Psoas muscle (tissue), 8 donors: ENCODE data around the gene WDR49. TPM values are rescaled to one million over a fixed set of nuclear protein-coding genes. Genes with fewer than 3 reads are reported as not detected.

Experiments used
- ATAC-seq, 4 donors: fragments of 200-7000 bp; cut with Tn5 transposase; one replicate each; pipeline ENCODE4 v1.9.1; 2020; ENCODE audit warnings: moderate library complexity in 3 of 4, mild to moderate bottlenecking in 2 of 4
- DNase-seq, 2 donors: peaks; one replicate each; pipeline ENCODE4 v3.0.0-alpha.2; 2020
- H3K27ac ChIP-seq: fragments of 200-600 bp; one replicate; pipeline ENCODE4 v1.8.0; 2022
- H3K27me3 ChIP-seq, 3 donors: fragments of 200-600 bp in 1 of 3; one replicate each; pipeline versions ENCODE4 v1.6.1 to v1.8.0; 2013 to 2022; ENCODE audit warnings: low read length in 2 of 3, mild to moderate bottlenecking in 2 of 3, moderate library complexity in 1 of 3; ENCODE audit not compliant: insufficient read depth in 3 of 3
- H3K36me3 ChIP-seq, 2 donors: fragments of 200-600 bp in 1 of 2; one replicate each; pipeline versions ENCODE4 v1.6.1 to v1.8.0; 2013 to 2022; ENCODE audit warnings: low read depth in 1 of 2, mild to moderate bottlenecking in 1 of 2, moderate library complexity in 1 of 2; ENCODE audit not compliant: insufficient read depth in 1 of 2
- H3K4me1 ChIP-seq: fragments of 200-600 bp; one replicate; pipeline ENCODE4 v1.8.0; 2022
- H3K4me3 ChIP-seq: fragments of 200-600 bp; one replicate; pipeline ENCODE4 v1.8.0; 2022; ENCODE audit warnings: mild to moderate bottlenecking
- H3K9me3 ChIP-seq: fragments of 200-600 bp; one replicate; pipeline ENCODE4 v1.8.0; 2022
- CTCF ChIP-seq: fragments of 200-600 bp; IDR thresholded peaks from one replicate; pipeline ENCODE4 v1.8.0; 2022; ENCODE audit warnings: antibody characterized with exemption
- WGBS, 3 donors: extraction: QIAGEN DNeasy Blood & Tissue Kit; methylation state at CpG; one replicate each; pipeline versions ENCODE4 v1.1.6 to v1.1.7; 2013; 5-methylcytosine and 5-hydroxymethylcytosine counted together
- intact Hi-C, 2 donors: fragments of 100-400 bp; cut with DNase I; formaldehyde crosslinking; loops; one replicate each; pipeline versions ENCODE4 v1.11.0 to v1.14.2; 2022
- polyA plus RNA-seq, 3 donors: library from polyadenylated mRNA; stranded (reverse); fragments of 200-250 nt; gene quantifications; one replicate each; pipeline ENCODE4 v1.2.3, GENCODE V29; 2013
- total RNA-seq, 4 donors: library from RNA; stranded (reverse); fragmentation: NEBNext Ultra II Directional in 2 of 4; extraction: Animal tissue kit (Norgen Biotek cat#: 25700) in 2 of 4; gene quantifications; one replicate each; pipeline versions ENCODE4 v1.2.1 to v1.2.4, GENCODE V29; 2021 to 2023
- donor health status: healthy with polysubstance abuse.
- donor health status: DM: no; HTN: no; CAD: no; lungs with moderate emphysema.
- donor health status: Bipolar disorder and iron deficiency.
- donor health status: healthy.
- donor health status: DM: yes; HTN: yes; CAD: no.
- donor health status: DM: no; HTN: no; CAD: no.
- donor health status: DM: no; HTN: no; CAD: no.
- donor health status: DM: yes; HTN: yes; CAD: no.

WDR49 gene
- total and polyA plus RNA-seq, 7 donors, result 0.03 to 4.4 (median 0.61) TPM; not detected in 3

- no peak for DNase-seq
- ATAC-seq, result no peak
- Histone ChIP-seq H3K36me3 (no peaks in the 10 kb centered on the region), H3K27me3 (no peaks in the 10 kb centered on the region), H3K4me1 (no peaks in the 10 kb centered on the region), H3K27ac (no peak overlapping the region), H3K9me3 (no peaks in the 10 kb centered on the region), H3K4me3 (no peak overlapping the region)
- intact Hi-C loops, result no loop called here
- no peak for TF ChIP-seq CTCF
- WGBS, 3 donors, result 81 to 83% (median 83%) methylated on average over 2 of the region's 2 CpGs
Observed at GRCh38 chr3:167453815-167454214, 199.9 kb downstream of the WDR49 start.

- no peaks in the 10 kb centered on the region for H3K27me3 ChIP-seq
- TF ChIP-seq CTCF, result no peak
- H3K4me3 ChIP-seq, result no peak overlapping the region
- no peaks in the 10 kb centered on the region for H3K36me3 ChIP-seq
- no peak for DNase-seq
- H3K9me3 ChIP-seq, result no peaks in the 10 kb centered on the region
- WGBS, 3 donors, result 0 to 43% (median 0%) methylated on average over 1 of the region's 1 CpG
- ATAC-seq, result no peak
- no peaks in the 10 kb centered on the region for H3K4me1 ChIP-seq
- H3K27ac ChIP-seq, result no peak overlapping the region
- intact Hi-C loops, result no loop called here
Observed at GRCh38 chr3:167451282-167451681, 202.5 kb downstream of the WDR49 start.

DNA sequence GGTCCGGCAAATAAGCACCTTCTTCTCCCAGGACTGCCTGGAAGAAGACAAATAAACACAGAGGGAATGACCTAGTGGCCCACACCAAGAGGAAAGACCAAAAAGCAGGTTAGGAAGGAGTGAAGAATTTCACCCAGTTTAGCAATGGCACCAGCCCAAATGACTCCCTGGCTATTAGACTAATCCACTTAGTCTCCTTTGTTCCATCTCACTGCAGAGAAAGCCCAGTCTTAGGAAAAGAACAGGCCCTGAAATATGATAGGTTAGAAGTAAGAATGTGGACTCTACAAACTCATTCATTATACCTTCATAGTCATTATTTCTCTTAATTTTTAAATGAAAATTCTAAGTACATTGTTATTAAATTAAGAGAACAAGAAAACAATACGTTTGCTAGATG, 203.1 kb downstream of the WDR49 start:
- Histone ChIP-seq H3K27ac (no peak overlapping the region), H3K4me1 (no peaks in the 10 kb centered on the region), H3K27me3 (no peaks in the 10 kb centered on the region), H3K36me3 (no peaks in the 10 kb centered on the region), H3K4me3 (no peak overlapping the region), H3K9me3 (no peaks in the 10 kb centered on the region)
- WGBS, 3 donors, result 48 to 78% (median 57%) methylated on average over 2 of the region's 2 CpGs
- no peak for ATAC-seq
- no peak for TF ChIP-seq CTCF
- intact Hi-C loops, result no loop called here
- DNase-seq, result no peak

GRCh38 chr3:167450195-167450594, 203.5 kb downstream of the WDR49 start:
- Histone ChIP-seq H3K36me3 (no peaks in the 10 kb centered on the region), H3K4me3 (no peak overlapping the region), H3K9me3 (no peaks in the 10 kb centered on the region), H3K27ac (no peak overlapping the region), H3K27me3 (no peaks in the 10 kb centered on the region), H3K4me1 (no peaks in the 10 kb centered on the region)
- ATAC-seq (no peak), DNase-seq (no peak)
- TF ChIP-seq CTCF, result no peak
- 82 to 87% (median 86%) methylated on average over 5 of the region's 5 CpGs for WGBS, 3 donors
- intact Hi-C loops, result no loop called here

DNA sequence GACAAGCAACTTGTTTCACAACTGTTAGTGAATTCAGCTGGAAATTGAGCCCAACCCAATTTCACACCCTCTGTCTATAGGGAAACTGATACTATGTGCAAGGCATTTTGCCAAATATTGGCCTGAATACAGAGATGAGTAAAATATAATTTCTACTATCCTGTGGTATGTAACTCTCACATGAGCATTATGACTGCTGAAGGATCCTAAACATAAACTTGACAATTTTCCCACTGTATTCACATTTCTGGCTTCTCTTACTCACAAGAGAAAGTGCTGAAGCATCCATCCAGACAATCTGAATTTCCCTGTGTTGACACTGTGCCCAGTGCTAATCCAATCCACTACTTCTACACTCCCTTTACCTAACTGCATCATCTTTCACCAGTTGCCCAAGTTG, 208.3 kb downstream of the WDR49 start:
- Histone ChIP-seq H3K9me3 (no peaks in the 10 kb centered on the region), H3K27ac (no peak overlapping the region), H3K4me1 (no peaks in the 10 kb centered on the region), H3K36me3 (no peaks in the 10 kb centered on the region), H3K27me3 (no peaks in the 10 kb centered on the region), H3K4me3 (no peak overlapping the region)
- TF ChIP-seq CTCF, result no peak
- no peak for DNase-seq
- no peak for ATAC-seq
- intact Hi-C loops, result no loop called here
